Measurements from ENCODE around the gene MYDGF.

DNA sequence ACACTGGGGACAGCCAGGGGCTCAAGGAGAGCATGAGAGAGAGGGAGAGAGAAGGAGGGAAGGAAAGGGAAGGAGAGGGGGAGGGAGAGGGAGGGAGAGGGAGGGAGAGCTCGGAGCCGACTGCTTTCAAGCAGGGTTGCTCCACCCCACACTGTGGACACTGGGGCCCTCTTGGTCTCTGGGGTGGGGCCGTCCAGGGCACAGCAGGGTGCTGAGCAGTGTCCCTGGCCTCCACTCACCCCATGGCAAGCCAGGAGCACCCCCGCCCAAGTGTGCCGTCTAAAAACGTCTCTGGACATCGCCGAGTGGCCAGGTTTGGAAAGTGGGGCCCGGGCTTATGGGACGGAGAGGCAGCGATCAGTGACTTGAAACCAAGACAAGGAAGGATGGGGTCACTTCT is 32.6 kb upstream of the MYDGF start:
- TF ChIP-seq, protein P1, sequence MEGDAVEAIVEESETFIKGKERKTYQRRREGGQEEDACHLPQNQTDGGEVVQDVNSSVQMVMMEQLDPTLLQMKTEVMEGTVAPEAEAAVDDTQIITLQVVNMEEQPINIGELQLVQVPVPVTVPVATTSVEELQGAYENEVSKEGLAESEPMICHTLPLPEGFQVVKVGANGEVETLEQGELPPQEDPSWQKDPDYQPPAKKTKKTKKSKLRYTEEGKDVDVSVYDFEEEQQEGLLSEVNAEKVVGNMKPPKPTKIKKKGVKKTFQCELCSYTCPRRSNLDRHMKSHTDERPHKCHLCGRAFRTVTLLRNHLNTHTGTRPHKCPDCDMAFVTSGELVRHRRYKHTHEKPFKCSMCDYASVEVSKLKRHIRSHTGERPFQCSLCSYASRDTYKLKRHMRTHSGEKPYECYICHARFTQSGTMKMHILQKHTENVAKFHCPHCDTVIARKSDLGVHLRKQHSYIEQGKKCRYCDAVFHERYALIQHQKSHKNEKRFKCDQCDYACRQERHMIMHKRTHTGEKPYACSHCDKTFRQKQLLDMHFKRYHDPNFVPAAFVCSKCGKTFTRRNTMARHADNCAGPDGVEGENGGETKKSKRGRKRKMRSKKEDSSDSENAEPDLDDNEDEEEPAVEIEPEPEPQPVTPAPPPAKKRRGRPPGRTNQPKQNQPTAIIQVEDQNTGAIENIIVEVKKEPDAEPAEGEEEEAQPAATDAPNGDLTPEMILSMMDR (IDR thresholded peaks at IDR 0.05; ENCODE audit: insufficient read depth, low read depth, low read length) = no peak
- no peak for TF ChIP-seq EZH2 (IDR thresholded peaks at IDR 0.05; ENCODE audit: insufficient read depth, low read length)

All from astrocyte (in vitro differentiated cells and primary cell).